HFF-Myc (cell line): Measurements from ENCODE around the gene OR2F1.

Experiments used
- DNase-seq: peaks from one replicate; pipeline ENCODE4 v3.0.0-alpha.2; 2011; ENCODE audit warnings: low read depth; ENCODE audit errors: extremely low read depth
- H3K4me3 ChIP-seq: replicated peaks from 2 replicates; pipeline ENCODE4 v1.5.1; 2011; ENCODE audit warnings: low read depth, mild to moderate bottlenecking, control low read depth, low read length
- CTCF ChIP-seq: IDR thresholded peaks from 2 replicates; pipeline ENCODE4 v1.5.1; 2012; ENCODE audit warnings: mild to moderate bottlenecking, low read depth, low read length, control low read depth; ENCODE audit errors: missing control alignments

The OR2F1 gene

GRCh38 chr7:144011458-144012230 is 57.0 kb downstream of the OR2F1 start:
- peak; percentile 21 for TF ChIP-seq CTCF
- DNase-seq, result no peak
- H3K4me3 ChIP-seq, result no peak overlapping the region
